Measurements from ENCODE around the gene SOX15.
A peak's percentile ranks its signal among the peaks of the same experiment; 100 is the strongest.

The SOX15 gene

DNA sequence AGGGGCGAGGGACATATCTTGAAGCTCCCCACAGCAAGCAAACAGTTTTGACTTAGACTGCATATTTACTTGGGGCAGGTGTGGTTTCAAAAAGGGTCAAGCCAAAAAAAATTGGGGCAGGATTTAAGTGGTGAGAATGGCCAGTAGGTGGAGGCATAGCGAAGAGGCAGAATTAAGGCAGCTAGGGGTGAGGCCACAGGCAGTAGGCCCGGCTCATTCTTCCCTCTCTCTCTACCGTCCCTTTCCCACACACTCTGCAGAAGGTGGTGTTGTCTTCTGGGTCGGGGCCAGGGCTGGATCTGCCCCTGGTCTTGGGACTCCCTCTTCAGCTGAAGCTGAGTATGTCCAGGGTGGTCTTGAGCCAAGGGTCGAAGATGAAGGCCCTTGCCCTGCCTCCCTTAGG is 42.6 kb upstream of the SOX15 start (continued):
- TF ChIP-seq, protein P1, sequence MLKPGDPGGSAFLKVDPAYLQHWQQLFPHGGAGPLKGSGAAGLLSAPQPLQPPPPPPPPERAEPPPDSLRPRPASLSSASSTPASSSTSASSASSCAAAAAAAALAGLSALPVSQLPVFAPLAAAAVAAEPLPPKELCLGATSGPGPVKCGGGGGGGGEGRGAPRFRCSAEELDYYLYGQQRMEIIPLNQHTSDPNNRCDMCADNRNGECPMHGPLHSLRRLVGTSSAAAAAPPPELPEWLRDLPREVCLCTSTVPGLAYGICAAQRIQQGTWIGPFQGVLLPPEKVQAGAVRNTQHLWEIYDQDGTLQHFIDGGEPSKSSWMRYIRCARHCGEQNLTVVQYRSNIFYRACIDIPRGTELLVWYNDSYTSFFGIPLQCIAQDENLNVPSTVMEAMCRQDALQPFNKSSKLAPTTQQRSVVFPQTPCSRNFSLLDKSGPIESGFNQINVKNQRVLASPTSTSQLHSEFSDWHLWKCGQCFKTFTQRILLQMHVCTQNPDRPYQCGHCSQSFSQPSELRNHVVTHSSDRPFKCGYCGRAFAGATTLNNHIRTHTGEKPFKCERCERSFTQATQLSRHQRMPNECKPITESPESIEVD (tag by site-specific recombination; IDR thresholded peaks at IDR 0.05), result no peak
- TF ChIP-seq, protein P2, sequence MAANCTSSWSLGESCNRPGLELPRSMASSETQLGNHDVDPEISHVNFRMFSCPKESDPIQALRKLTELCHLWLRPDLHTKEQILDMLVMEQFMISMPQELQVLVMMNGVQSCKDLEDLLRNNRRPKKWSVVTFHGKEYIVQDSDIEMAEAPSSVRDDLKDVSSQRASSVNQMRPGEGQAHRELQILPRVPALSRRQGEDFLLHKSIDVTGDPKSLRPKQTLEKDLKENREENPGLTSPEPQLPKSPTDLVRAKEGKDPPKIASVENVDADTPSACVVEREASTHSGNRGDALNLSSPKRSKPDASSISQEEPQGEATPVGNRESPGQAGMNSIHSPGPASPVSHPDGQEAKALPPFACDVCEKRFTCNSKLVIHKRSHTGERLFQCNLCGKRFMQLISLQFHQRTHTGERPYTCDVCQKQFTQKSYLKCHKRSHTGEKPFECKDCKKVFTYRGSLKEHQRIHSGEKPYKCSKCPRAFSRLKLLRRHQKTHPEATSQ (tag by site-specific recombination; IDR thresholded peaks at IDR 0.05), result no peak
- TF ChIP-seq GLI4 (tag by site-specific recombination; IDR thresholded peaks at IDR 0.05) (no peak), PRDM1 (tag by site-specific recombination; IDR thresholded peaks at IDR 0.05) (no peak), ZNF776 (tag by site-specific recombination; IDR thresholded peaks at IDR 0.05; ENCODE audit: borderline replicate concordance) (no peak), ZNF112 (tag by site-specific recombination; IDR thresholded peaks at IDR 0.05) (no peak), ZSCAN30 (tag by site-specific recombination; IDR thresholded peaks at IDR 0.05) (0 out of 2 replicates have a peak, but pooled peaks have one; percentile 36), ZNF169 (tag by site-specific recombination; IDR thresholded peaks at IDR 0.05) (no peak), ZNF549 (tag by site-specific recombination; IDR thresholded peaks at IDR 0.05) (no peak), ZNF48 (tag by site-specific recombination; IDR thresholded peaks at IDR 0.05) (no peak), ZNF837 (tag by site-specific recombination; IDR thresholded peaks at IDR 0.05) (no peak), ZNF114 (tag by site-specific recombination; IDR thresholded peaks at IDR 0.05) (no peak), ZFP3 (tag by site-specific recombination; IDR thresholded peaks at IDR 0.05; ENCODE audit: low read depth) (no peak), ZNF214 (tag by site-specific recombination; IDR thresholded peaks at IDR 0.05; ENCODE audit: borderline replicate concordance) (no peak), ZNF654 (tag by site-specific recombination; IDR thresholded peaks at IDR 0.05; ENCODE audit: low read depth) (peak; percentile 83), ZNF366 (tag by site-specific recombination; conservative IDR thresholded peaks at IDR 0.05) (peak; percentile 70), ZNF37A (tag by site-specific recombination; IDR thresholded peaks at IDR 0.05) (no peak), ZNF184 (tag by site-specific recombination; IDR thresholded peaks at IDR 0.05) (no peak), ZBTB8A (tag by site-specific recombination; IDR thresholded peaks at IDR 0.05) (no peak), ZFP41 (tag by site-specific recombination; IDR thresholded peaks at IDR 0.05; ENCODE audit: borderline replicate concordance) (no peak), MEIS1 (CRISPR knock-in tag; IDR thresholded peaks at IDR 0.05; ENCODE audit: borderline replicate concordance) (no peak), MZF1 (tag by site-specific recombination; IDR thresholded peaks at IDR 0.05; ENCODE audit: borderline replicate concordance) (no peak), BCL11B (tag by site-specific recombination; IDR thresholded peaks at IDR 0.05; ENCODE audit: low read depth) (no peak), YY1 (tag by site-specific recombination; IDR thresholded peaks at IDR 0.05) (no peak)
- TF ChIP-seq, protein P3, sequence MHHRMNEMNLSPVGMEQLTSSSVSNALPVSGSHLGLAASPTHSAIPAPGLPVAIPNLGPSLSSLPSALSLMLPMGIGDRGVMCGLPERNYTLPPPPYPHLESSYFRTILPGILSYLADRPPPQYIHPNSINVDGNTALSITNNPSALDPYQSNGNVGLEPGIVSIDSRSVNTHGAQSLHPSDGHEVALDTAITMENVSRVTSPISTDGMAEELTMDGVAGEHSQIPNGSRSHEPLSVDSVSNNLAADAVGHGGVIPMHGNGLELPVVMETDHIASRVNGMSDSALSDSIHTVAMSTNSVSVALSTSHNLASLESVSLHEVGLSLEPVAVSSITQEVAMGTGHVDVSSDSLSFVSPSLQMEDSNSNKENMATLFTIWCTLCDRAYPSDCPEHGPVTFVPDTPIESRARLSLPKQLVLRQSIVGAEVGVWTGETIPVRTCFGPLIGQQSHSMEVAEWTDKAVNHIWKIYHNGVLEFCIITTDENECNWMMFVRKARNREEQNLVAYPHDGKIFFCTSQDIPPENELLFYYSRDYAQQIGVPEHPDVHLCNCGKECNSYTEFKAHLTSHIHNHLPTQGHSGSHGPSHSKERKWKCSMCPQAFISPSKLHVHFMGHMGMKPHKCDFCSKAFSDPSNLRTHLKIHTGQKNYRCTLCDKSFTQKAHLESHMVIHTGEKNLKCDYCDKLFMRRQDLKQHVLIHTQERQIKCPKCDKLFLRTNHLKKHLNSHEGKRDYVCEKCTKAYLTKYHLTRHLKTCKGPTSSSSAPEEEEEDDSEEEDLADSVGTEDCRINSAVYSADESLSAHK (tag by site-specific recombination; IDR thresholded peaks at IDR 0.05), result no peak
- TF ChIP-seq, protein P4, sequence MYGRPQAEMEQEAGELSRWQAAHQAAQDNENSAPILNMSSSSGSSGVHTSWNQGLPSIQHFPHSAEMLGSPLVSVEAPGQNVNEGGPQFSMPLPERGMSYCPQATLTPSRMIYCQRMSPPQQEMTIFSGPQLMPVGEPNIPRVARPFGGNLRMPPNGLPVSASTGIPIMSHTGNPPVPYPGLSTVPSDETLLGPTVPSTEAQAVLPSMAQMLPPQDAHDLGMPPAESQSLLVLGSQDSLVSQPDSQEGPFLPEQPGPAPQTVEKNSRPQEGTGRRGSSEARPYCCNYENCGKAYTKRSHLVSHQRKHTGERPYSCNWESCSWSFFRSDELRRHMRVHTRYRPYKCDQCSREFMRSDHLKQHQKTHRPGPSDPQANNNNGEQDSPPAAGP (tag by site-specific recombination; IDR thresholded peaks at IDR 0.05), result no peak
- TF ChIP-seq, protein P5, sequence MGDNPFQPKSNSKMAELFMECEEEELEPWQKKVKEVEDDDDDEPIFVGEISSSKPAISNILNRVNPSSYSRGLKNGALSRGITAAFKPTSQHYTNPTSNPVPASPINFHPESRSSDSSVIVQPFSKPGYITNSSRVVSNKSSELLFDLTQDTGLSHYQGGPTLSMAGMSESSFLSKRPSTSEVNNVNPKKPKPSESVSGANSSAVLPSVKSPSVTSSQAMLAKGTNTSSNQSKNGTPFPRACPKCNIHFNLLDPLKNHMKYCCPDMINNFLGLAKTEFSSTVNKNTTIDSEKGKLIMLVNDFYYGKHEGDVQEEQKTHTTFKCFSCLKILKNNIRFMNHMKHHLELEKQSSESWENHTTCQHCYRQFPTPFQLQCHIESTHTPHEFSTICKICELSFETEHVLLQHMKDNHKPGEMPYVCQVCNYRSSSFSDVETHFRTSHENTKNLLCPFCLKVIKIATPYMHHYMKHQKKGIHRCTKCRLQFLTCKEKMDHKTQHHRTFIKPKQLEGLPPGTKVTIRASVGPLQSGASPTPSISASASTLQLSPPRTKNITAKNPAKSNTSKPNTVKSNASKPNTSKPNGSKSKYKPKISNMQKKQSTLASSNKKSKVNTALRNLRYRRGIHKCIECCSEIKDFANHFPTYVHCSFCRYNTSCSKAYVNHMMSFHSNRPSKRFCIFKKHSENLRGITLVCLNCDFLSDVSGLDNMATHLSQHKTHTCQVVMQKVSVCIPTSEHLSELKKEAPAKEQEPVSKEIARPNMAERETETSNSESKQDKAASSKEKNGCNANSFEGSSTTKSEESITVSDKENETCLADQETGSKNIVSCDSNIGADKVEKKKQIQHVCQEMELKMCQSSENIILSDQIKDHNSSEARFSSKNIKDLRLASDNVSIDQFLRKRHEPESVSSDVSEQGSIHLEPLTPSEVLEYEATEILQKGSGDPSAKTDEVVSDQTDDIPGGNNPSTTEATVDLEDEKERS (tag by site-specific recombination; IDR thresholded peaks at IDR 0.05), result no peak
- TF ChIP-seq, protein P6, sequence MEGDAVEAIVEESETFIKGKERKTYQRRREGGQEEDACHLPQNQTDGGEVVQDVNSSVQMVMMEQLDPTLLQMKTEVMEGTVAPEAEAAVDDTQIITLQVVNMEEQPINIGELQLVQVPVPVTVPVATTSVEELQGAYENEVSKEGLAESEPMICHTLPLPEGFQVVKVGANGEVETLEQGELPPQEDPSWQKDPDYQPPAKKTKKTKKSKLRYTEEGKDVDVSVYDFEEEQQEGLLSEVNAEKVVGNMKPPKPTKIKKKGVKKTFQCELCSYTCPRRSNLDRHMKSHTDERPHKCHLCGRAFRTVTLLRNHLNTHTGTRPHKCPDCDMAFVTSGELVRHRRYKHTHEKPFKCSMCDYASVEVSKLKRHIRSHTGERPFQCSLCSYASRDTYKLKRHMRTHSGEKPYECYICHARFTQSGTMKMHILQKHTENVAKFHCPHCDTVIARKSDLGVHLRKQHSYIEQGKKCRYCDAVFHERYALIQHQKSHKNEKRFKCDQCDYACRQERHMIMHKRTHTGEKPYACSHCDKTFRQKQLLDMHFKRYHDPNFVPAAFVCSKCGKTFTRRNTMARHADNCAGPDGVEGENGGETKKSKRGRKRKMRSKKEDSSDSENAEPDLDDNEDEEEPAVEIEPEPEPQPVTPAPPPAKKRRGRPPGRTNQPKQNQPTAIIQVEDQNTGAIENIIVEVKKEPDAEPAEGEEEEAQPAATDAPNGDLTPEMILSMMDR (tag by site-specific recombination; IDR thresholded peaks at IDR 0.05), result peak; percentile 91
- TF ChIP-seq, protein P7, sequence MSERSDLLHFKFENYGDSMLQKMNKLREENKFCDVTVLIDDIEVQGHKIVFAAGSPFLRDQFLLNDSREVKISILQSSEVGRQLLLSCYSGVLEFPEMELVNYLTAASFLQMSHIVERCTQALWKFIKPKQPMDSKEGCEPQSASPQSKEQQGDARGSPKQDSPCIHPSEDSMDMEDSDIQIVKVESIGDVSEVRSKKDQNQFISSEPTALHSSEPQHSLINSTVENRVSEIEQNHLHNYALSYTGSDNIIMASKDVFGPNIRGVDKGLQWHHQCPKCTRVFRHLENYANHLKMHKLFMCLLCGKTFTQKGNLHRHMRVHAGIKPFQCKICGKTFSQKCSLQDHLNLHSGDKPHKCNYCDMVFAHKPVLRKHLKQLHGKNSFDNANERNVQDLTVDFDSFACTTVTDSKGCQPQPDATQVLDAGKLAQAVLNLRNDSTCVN (tag by site-specific recombination; optimal IDR thresholded peaks at IDR 0.05), result no peak
